ENCODE measurements around the gene SDCBP2. TPM values are rescaled to one million over a fixed set of nuclear protein-coding genes. Genes with fewer than 3 reads are reported as not detected.

The SDCBP2 gene
- polyA plus RNA-seq, 1 donor (not counting 4 experiments of a cell fraction or from before 2014, with no cell fraction given), result 36.0 TPM

DNA sequence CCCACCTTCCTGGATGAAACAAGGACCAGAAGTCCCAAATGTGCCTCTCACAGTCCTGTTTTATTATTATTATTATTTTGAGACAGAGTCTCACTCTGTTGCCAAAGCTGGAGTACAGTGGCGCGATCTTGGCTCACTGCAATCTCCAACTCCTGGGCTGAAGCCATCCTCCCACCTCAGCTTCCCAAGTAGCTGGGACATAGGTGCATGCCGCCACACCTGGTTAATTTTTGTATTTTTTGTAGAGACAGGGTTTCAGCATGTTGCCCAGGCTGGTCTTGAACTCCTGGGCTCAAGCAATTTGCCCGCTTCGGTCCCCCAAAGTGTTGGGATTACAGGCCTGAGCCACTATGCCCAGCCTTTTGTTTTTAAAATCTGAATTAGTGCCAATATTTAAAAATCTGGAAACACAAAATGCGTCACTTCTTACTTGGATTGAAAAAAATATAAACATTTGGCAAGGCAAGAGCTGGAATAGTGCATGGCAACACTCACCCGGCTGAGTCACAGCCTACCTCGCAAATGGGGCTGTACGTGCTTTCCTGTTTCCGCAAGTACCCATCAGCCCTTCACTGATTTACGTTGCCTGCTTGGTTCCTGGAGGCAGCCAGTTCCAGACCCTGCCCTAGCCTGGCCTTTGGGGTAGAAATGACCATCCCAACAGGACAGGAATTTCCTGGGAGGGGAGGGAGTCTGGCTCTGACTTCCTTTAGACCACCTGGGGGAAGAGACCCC is 6.3 kb downstream of the SDCBP2 start:
- peaks cover 24% of the 10 kb centered on the region for H3K79me2 ChIP-seq (ENCODE audit: control insufficient read depth, insufficient read depth, low read length)
- dilution Hi-C loops (cut with MboI; ENCODE audit: extremely low pct_ligation_motif_present, low sequenced_read_pairs), result no loop called here
- DNase-seq (ENCODE audit: low read depth, low spot score) (no peak), FAIRE-seq (peak; percentile 97)
- peak overlapping the region; percentile 84 for H2AFZ ChIP-seq (ENCODE audit: control insufficient read depth, low read length)
- H3K9me3 ChIP-seq (ENCODE audit: control insufficient read depth, low read depth, low read length), result no peaks in the 10 kb centered on the region
- H3K4me2 ChIP-seq (ENCODE audit: control insufficient read depth, extremely low read depth, insufficient read depth, low read depth, low read length), result peak overlapping the region; percentile 47
- H3K27ac ChIP-seq (ENCODE audit: control insufficient read depth, insufficient read depth, low read length), result peak overlapping the region; percentile 89
- H3K27me3 ChIP-seq (ENCODE audit: control insufficient read depth, extremely low read depth, insufficient read depth, low read length), result no peaks in the 10 kb centered on the region
- H3K4me1 ChIP-seq (ENCODE audit: control insufficient read depth, extremely low read depth, insufficient read depth, low read length), result peaks cover 38% of the 10 kb centered on the region
- TF ChIP-seq EZH2 (IDR thresholded peaks at IDR 0.05; ENCODE audit: low read length), result no peak
- TF ChIP-seq, protein P1, sequence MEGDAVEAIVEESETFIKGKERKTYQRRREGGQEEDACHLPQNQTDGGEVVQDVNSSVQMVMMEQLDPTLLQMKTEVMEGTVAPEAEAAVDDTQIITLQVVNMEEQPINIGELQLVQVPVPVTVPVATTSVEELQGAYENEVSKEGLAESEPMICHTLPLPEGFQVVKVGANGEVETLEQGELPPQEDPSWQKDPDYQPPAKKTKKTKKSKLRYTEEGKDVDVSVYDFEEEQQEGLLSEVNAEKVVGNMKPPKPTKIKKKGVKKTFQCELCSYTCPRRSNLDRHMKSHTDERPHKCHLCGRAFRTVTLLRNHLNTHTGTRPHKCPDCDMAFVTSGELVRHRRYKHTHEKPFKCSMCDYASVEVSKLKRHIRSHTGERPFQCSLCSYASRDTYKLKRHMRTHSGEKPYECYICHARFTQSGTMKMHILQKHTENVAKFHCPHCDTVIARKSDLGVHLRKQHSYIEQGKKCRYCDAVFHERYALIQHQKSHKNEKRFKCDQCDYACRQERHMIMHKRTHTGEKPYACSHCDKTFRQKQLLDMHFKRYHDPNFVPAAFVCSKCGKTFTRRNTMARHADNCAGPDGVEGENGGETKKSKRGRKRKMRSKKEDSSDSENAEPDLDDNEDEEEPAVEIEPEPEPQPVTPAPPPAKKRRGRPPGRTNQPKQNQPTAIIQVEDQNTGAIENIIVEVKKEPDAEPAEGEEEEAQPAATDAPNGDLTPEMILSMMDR (optimal IDR thresholded peaks at IDR 0.05 in 1 of 3, IDR thresholded peaks at IDR 0.05 in 1 of 3, conservative IDR thresholded peaks at IDR 0.05 in 1 of 3; ENCODE audit: extremely low read depth in 1 of 3, insufficient read depth in 2 of 3, low read length in 3 of 3), result no peak
- H3K4me3 ChIP-seq (ENCODE audit: control insufficient read depth in 2 of 3, extremely low read depth in 1 of 3, insufficient read depth in 2 of 3, low read depth in 1 of 3, low read length in 3 of 3), result no peak overlapping the region
- no peaks in the 10 kb centered on the region for H3K9me1 ChIP-seq (ENCODE audit: control insufficient read depth, extremely low read depth, insufficient read depth, low read length)
- peaks cover 0 to 3% of the 10 kb centered on the region in 2 experiments for H3K36me3 ChIP-seq (ENCODE audit: control insufficient read depth in 2 of 2, extremely low read depth in 1 of 2, insufficient read depth in 2 of 2, low read length in 2 of 2)
- H4K20me1 ChIP-seq (ENCODE audit: control insufficient read depth, extremely low read depth, insufficient read depth, low read length), result no peaks in the 10 kb centered on the region
- H3K9ac ChIP-seq (ENCODE audit: control insufficient read depth, extremely low read depth, insufficient read depth, low read length), result peak overlapping the region; percentile 67

DNA sequence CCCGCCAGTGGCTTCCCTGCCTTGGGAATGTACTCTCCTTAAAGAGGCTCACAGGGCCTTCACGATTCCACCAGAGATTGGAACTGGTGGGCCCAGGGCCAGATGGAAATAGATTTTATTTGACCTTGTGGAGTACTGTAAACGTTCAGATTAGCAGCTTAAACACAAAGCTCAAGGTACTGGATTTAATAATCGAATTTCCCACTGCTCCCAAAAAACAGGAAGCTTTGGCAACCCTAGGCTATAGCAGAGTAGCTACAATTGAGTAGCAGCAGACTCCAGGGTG is 7.3 kb downstream of the SDCBP2 start:
- FAIRE-seq (no peak), DNase-seq (ENCODE audit: low read depth, low spot score) (no peak)
- H3K79me2 ChIP-seq (ENCODE audit: control insufficient read depth, insufficient read depth, low read length), result peaks cover 13% of the 10 kb centered on the region
- dilution Hi-C loops (cut with MboI; ENCODE audit: extremely low pct_ligation_motif_present, low sequenced_read_pairs), result no loop called here
- H3K27me3 ChIP-seq (ENCODE audit: control insufficient read depth, extremely low read depth, insufficient read depth, low read length), result no peaks in the 10 kb centered on the region
- H3K4me1 ChIP-seq (ENCODE audit: control insufficient read depth, extremely low read depth, insufficient read depth, low read length), result peaks cover 27% of the 10 kb centered on the region
- no peak overlapping the region for H3K4me3 ChIP-seq (ENCODE audit: control insufficient read depth in 2 of 3, extremely low read depth in 1 of 3, insufficient read depth in 2 of 3, low read depth in 1 of 3, low read length in 3 of 3)
- no peak overlapping the region for H3K9ac ChIP-seq (ENCODE audit: control insufficient read depth, extremely low read depth, insufficient read depth, low read length)
- no peak overlapping the region for H3K4me2 ChIP-seq (ENCODE audit: control insufficient read depth, extremely low read depth, insufficient read depth, low read depth, low read length)
- peaks cover 0 to 5% of the 10 kb centered on the region in 2 experiments for H3K36me3 ChIP-seq (ENCODE audit: control insufficient read depth in 2 of 2, extremely low read depth in 1 of 2, insufficient read depth in 2 of 2, low read length in 2 of 2)
- no peak overlapping the region for H2AFZ ChIP-seq (ENCODE audit: control insufficient read depth, low read length)
- H4K20me1 ChIP-seq (ENCODE audit: control insufficient read depth, extremely low read depth, insufficient read depth, low read length), result no peaks in the 10 kb centered on the region
- no peak for TF ChIP-seq EZH2 (IDR thresholded peaks at IDR 0.05; ENCODE audit: low read length)
- TF ChIP-seq, protein P1 (optimal IDR thresholded peaks at IDR 0.05 in 1 of 3, IDR thresholded peaks at IDR 0.05 in 1 of 3, conservative IDR thresholded peaks at IDR 0.05 in 1 of 3; ENCODE audit: extremely low read depth in 1 of 3, insufficient read depth in 2 of 3, low read length in 3 of 3), result no peak
- H3K9me1 ChIP-seq (ENCODE audit: control insufficient read depth, extremely low read depth, insufficient read depth, low read length), result no peaks in the 10 kb centered on the region
- no peak overlapping the region for H3K27ac ChIP-seq (ENCODE audit: control insufficient read depth, insufficient read depth, low read length)
- no peaks in the 10 kb centered on the region for H3K9me3 ChIP-seq (ENCODE audit: control insufficient read depth, low read depth, low read length)

Measured in keratinocyte (primary cell).